Smooth muscle cell (in vitro differentiated cells): Measurements from ENCODE around the gene CUBN. TPM values are rescaled to one million over a fixed set of nuclear protein-coding genes. Genes with fewer than 3 reads are reported as not detected.

Experiments used
- DNase-seq: peaks from one replicate; lab custom pipeline; 2025; ENCODE audit not compliant: unreplicated experiment; lab: John Stamatoyannopoulos, UW
- H2AFZ ChIP-seq: fragments of 200-600 bp; sonication (generic); 2 replicates; pipeline ENCODE4 v1.6.0; 2016; ENCODE audit warnings: antibody characterized with exemption, low read depth, mild to moderate bottlenecking
- H3F3A ChIP-seq: fragments of 200-600 bp; sonication (generic); 2 replicates; pipeline ENCODE4 v1.6.0; 2017; ENCODE audit warnings: antibody characterized with exemption, low read depth
- H3K27ac ChIP-seq: fragments of 200-600 bp; sonication (generic); 2 replicates; pipeline ENCODE4 v1.5.1; 2016; ENCODE audit warnings: low read depth, mild to moderate bottlenecking
- H3K27me3 ChIP-seq: fragments of 200-600 bp; sonication (generic); 2 replicates; pipeline ENCODE4 v1.6.1; 2016; ENCODE audit warnings: low read depth, mild to moderate bottlenecking
- H3K36me3 ChIP-seq: fragments of 200-600 bp; sonication (generic); 2 replicates; pipeline ENCODE4 v1.5.1; 2016; ENCODE audit warnings: low read depth
- H3K4me1 ChIP-seq: fragments of 200-600 bp; sonication (generic); 2 replicates; pipeline ENCODE4 v1.5.1; 2016; ENCODE audit warnings: low read depth
- H3K4me2 ChIP-seq: fragments of 200-600 bp; sonication (generic); 2 replicates; pipeline ENCODE4 v1.6.0; 2016; ENCODE audit warnings: mild to moderate bottlenecking
- H3K4me3 ChIP-seq: fragments of 200-600 bp; sonication (generic); 2 replicates; pipeline ENCODE4 v1.5.1; 2016; ENCODE audit warnings: mild to moderate bottlenecking
- H3K79me2 ChIP-seq: fragments of 200-600 bp; sonication (generic); 2 replicates; pipeline ENCODE4 v1.6.0; 2016; ENCODE audit warnings: low read depth, mild to moderate bottlenecking
- H3K9ac ChIP-seq: fragments of 200-600 bp; sonication (generic); 2 replicates; pipeline ENCODE4 v1.6.0; 2016; ENCODE audit warnings: low read depth
- H3K9me3 ChIP-seq: fragments of 200-600 bp; sonication (generic); replicated peaks from 2 replicates; pipeline ENCODE4 v1.5.1; 2016; ENCODE audit warnings: low read depth
- H4K20me1 ChIP-seq: fragments of 200-600 bp; sonication (generic); 2 replicates; pipeline ENCODE4 v1.6.0; 2016; ENCODE audit warnings: low read depth
- WGBS: methylation state at CpG from one replicate; pipeline ENCODE4 v1.1.7; 2016; ENCODE audit warnings: low lambda C conversion rate; 5-methylcytosine and 5-hydroxymethylcytosine counted together
- polyA plus RNA-seq: library from polyadenylated mRNA; unstranded; fragments of >200 nt; fragmentation: Nextera tagmentation; extraction: Ambion mirVana; gene quantifications from 2 replicates; pipeline ENCODE4 v1.2.1, GENCODE V29; 2016
- total RNA-seq: library from RNA; depleted of rRNA; stranded (reverse); fragments of >200 nt; gene quantifications from 2 replicates; pipeline ENCODE4 v1.2.3, GENCODE V29; 2014
- TF ChIP-seq, protein P1 (sequence below): fragments of 200-600 bp; sonication (generic); IDR thresholded peaks from 2 replicates; pipeline ENCODE4 v1.5.1; 2017; ENCODE audit warnings: borderline replicate concordance, mild to moderate bottlenecking, antibody characterized with exemption; ENCODE audit not compliant: insufficient read depth, poor library complexity, severe bottlenecking

CUBN gene
- total and polyA plus RNA-seq, 2 experiments from 2014 or later, result 0.62 to 4.7 TPM

DNA sequence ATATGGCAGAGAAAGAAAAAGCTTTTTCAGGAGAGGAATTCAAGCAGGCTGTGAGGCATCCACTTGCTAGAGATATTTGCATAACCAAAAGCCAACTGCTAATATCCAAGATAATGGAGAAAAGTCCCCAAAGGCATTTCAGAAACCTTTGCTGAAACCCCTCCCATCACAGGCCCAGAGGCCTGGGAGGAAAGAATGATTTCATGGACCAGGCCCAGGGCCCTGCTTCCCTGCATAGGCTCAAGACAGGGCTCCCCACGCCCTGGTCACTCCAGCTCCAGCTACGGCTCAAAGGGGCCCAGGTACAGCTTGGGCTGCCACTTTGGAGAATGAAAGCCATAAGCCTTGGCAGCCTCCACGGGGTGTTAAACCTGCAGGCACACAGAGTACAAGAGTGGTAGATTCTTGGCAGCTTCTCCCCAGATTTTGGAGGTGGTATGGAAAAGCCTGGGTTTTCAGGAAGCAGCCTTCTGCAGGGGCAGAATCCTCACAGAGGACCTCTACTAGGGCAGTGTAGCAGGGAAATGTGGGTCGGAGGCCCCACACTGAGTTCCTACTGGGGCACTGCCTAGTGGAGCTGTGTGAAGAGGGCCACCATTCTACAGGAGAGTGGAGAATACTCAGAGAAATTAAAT is 306.8 kb downstream of the CUBN start:
- Histone ChIP-seq H2AFZ (no peak overlapping the region), H3K36me3 (no peaks in the 10 kb centered on the region), H3F3A (peaks cover 9% of the 10 kb centered on the region), H4K20me1 (no peaks in the 10 kb centered on the region), H3K9me3 (no peaks in the 10 kb centered on the region), H3K27me3 (no peaks in the 10 kb centered on the region), H3K4me2 (no peak overlapping the region), H3K4me3 (no peak overlapping the region), H3K27ac (no peak overlapping the region), H3K4me1 (no peaks in the 10 kb centered on the region), H3K9ac (no peak overlapping the region), H3K79me2 (no peaks in the 10 kb centered on the region)
- 90% methylated on average over 4 of the region's 4 CpGs for WGBS
- TF ChIP-seq, protein P1, sequence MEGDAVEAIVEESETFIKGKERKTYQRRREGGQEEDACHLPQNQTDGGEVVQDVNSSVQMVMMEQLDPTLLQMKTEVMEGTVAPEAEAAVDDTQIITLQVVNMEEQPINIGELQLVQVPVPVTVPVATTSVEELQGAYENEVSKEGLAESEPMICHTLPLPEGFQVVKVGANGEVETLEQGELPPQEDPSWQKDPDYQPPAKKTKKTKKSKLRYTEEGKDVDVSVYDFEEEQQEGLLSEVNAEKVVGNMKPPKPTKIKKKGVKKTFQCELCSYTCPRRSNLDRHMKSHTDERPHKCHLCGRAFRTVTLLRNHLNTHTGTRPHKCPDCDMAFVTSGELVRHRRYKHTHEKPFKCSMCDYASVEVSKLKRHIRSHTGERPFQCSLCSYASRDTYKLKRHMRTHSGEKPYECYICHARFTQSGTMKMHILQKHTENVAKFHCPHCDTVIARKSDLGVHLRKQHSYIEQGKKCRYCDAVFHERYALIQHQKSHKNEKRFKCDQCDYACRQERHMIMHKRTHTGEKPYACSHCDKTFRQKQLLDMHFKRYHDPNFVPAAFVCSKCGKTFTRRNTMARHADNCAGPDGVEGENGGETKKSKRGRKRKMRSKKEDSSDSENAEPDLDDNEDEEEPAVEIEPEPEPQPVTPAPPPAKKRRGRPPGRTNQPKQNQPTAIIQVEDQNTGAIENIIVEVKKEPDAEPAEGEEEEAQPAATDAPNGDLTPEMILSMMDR, result no peak
- DNase-seq, result no peak

DNA sequence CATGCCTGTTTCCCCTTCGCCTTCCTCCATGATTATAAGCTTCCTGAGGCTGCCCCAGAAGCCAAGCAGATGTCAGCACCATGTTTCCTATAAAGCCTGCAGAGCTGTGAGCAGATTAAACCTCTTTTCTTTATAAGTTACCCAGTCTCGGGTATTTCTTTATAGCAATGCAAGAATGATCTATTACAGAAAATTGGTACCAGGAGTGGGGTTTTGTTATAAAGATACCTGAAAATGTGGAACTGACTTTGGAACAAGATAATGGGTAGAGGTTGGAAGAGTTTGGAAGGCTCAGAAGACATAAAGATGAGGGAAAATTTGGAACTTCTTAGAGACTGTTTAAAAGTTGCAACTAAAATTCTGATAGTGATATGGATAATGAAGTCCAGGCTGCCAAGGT is 307.6 kb downstream of the CUBN start:
- Histone ChIP-seq H3F3A (peaks cover 9% of the 10 kb centered on the region), H4K20me1 (no peaks in the 10 kb centered on the region), H3K9ac (no peak overlapping the region), H3K4me1 (no peaks in the 10 kb centered on the region), H3K9me3 (no peaks in the 10 kb centered on the region), H3K4me3 (no peak overlapping the region), H3K27ac (no peak overlapping the region), H3K4me2 (no peak overlapping the region), H3K79me2 (no peaks in the 10 kb centered on the region), H3K27me3 (no peaks in the 10 kb centered on the region), H3K36me3 (no peaks in the 10 kb centered on the region), H2AFZ (no peak overlapping the region)
- DNase-seq, result no peak
- 88% methylated on average over 2 of the region's 2 CpGs for WGBS
- TF ChIP-seq, protein P1, result no peak

DNA sequence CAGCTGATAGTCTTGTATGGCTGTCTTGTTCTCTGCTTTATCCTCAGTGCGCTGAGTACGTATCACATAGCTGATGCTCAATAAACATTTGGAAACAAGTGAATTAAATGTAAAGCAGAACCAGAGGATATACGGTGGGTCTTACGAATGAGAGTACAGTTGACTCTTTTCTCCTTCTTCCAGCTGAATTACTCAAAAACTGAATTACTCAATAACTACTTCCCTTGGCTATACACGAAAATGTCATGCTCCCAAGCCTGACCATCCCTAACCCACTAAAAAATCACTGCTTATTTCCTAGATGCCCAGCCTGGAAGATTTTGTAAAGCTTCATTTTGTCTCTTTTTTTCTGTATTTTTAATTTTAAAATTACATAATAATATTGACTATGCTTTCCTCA is 309.2 kb downstream of the CUBN start:
- no peak overlapping the region for H3K9ac ChIP-seq
- peaks cover 8% of the 10 kb centered on the region for H3K4me1 ChIP-seq
- no peaks in the 10 kb centered on the region for H3K36me3 ChIP-seq
- H3K27me3 ChIP-seq, result no peaks in the 10 kb centered on the region
- H3K79me2 ChIP-seq, result peaks cover 12% of the 10 kb centered on the region
- no peaks in the 10 kb centered on the region for H3K9me3 ChIP-seq
- DNase-seq, result no peak
- H2AFZ ChIP-seq, result no peak overlapping the region
- no peak overlapping the region for H3K27ac ChIP-seq
- no peak overlapping the region for H3K4me3 ChIP-seq
- no peak overlapping the region for H3K4me2 ChIP-seq
- 94% methylated on average over 5 of the region's 5 CpGs for WGBS
- H4K20me1 ChIP-seq, result no peaks in the 10 kb centered on the region
- peaks cover 9% of the 10 kb centered on the region for H3F3A ChIP-seq
- TF ChIP-seq, protein P1, result no peak

DNA sequence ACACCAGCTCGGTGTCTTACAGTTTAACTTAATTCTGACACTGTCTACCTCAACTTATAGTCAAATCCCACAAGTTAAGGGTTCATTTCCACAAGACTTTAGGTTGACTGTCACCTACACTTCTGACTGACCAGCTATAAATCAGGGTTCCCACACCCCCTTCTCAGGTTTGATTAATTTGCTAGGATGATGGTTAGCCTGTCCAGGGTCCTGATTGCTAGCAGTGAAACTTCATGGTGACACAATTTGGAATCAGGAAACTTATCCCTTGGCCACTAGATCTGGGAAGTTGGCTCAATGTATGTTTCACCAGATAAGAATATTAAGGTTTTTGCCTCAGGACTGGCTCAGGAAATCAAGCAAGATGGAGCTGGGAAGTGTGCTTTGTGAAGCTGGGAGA is 309.6 kb downstream of the CUBN start:
- Histone ChIP-seq H3K4me1 (peaks cover 8% of the 10 kb centered on the region), H3K27ac (no peak overlapping the region), H3K36me3 (no peaks in the 10 kb centered on the region), H3K9me3 (no peaks in the 10 kb centered on the region), H3F3A (peaks cover 9% of the 10 kb centered on the region), H3K4me3 (no peak overlapping the region), H3K79me2 (peaks cover 16% of the 10 kb centered on the region), H3K27me3 (no peaks in the 10 kb centered on the region), H3K4me2 (no peak overlapping the region), H3K9ac (no peak overlapping the region), H2AFZ (no peak overlapping the region), H4K20me1 (no peaks in the 10 kb centered on the region)
- WGBS, result 90% methylated on average over 1 of the region's 1 CpG
- no peak for DNase-seq
- TF ChIP-seq, protein P1, result no peak
